Measurements from ENCODE around the gene LYZL6.

Gene LYZL6, protein sequence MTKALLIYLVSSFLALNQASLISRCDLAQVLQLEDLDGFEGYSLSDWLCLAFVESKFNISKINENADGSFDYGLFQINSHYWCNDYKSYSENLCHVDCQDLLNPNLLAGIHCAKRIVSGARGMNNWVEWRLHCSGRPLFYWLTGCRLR

DNA sequence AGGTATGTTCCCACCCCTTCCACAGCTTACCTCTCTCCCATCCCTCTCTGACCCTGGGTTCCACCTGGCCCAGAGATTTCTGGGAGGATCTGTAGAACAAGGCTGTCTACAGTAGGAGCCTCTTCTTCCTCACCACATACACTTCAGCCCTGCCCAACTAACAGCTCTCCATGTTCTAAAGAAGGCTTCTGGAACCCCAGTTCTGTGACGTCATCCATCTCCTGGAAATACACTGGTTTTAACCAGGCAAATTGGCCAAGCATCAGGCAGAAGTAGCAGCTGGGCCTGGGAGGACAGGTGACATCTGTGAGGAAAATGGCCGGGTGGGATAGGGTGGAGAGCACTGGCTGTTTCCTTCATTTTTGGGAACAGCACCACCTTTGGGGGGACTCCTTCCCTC is at the start of gene LYZL6:
Gene LYZL6 (minus strand): TSS at position 177 of the 400 bp plus-strand sequence. CDS start 4,357 bp downstream, outside the sequence.
- no peak for DNase-seq

DNA sequence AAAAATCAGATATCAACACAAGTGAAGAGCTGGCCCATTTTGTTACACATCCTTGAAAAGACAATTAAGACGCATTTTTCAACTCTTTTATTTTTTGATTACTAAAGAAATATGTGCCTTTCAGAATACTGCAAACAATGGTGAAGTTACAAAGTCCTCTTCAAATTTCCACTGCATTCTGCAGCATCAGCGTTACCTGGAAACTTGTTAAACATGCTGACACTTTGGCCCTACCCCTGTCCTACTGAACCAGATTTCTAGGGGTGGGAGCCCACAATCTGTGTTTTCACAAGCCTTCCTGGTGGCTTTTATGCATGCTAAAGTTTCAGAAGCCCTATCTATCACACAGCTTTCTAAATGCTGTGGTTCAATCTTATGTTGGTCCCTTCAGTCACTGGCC is 47.6 kb upstream of the LYZL6 start:
- DNase-seq: no peak

DNA sequence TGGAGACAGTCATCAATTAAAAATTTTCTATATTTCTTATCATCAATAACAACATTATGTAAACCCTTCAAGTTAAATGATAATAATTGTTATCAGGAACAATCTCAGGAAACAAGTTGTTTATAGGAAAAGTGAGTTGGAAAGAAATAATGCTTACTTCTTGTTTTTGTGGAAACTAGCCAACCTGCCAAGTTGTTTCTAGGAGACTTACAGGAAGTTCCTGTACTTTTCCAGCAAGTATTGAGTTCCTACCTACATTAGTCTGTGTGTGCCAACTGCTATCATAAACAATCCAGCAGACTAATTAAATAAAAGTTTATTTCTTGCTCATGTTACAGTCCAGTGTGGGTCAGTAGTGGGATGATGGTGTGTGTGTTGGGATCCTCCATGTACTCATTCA is 44.7 kb upstream of the LYZL6 start:
- DNase-seq: no peak

DNA sequence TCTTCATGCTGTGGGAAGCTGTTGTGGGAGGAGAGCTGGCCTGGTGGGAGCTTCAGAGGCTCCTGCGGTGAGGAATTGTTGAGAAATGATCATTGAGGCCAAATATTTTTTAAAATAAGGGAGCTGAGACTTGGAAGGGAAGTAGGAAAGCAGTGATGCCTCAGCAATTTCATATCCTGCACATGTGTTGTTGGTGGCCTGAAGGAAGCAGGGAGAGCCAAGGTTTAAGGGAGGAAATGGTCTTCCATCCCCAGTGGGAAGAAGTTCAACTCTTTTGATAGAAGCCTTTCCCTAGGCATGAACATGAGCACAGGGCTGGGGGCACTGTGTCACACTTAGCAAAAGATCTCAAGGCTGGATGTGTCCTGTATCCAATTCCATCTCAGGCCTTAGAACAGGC is 43.1 kb upstream of the LYZL6 start, which contains the start of gene CCL14:
Gene CCL14 (minus strand): TSS at position 87 of the 400 bp plus-strand sequence. CDS start 80 bp downstream, at position 7.
- no peak for DNase-seq

DNA sequence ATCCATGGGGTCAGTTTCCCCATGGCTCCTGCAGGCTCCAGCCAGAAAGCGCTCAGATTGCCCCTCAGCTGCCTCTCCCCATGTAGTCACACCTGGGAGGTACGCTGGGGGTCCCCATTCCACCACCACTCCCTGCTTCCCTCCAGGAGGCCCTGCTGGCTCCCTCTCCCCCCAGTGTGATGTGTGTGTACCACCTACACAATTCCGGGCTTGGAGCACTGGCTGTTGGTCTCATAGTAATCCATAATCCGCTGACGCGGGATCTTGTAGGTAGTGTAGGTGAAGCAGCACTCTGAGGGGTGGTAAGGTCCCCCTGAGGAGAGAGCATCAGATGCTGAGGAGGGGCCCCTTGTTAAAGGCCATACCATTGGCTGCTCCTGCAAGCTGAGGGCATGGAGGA is 40.6 kb upstream of the LYZL6 start:
- no peak for DNase-seq

DNA sequence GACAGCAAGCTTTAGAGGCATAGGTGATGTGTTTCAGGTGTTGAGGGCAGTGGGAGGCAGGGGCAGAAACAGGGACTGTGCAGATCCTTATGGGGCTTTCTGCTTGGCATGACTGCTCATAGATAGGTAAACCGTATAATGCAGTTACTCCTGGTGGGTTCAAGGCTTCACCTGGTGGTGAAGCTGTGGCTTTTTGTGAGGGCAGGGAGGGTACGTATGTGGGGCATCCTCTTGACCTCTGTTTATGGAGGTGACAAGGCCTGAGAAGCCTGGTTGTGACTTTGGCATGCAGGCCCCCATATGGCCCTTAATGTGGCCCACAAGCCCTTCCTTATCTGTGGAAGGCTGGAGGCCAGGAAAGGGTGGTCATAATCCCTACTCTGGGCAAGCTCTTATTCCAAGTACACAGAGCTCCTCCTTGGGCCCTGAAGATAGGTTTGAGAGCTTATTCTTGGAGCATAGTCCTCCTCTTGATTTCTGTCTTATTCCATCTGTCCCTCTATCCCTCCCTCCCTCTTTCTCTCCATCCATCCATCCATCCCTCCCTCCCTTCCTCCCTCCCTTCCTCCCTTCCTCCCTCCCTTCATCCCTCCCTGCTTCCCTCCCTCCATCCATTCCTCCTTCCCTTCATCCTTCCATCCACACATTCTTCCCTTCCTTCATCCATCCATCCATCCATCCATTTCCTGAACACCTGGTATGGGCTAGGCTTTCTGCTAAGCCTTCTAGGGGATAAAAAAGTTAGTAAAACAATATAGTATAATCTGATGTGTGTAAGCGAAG is 39.1 kb upstream of the LYZL6 start:
- no peak for DNase-seq

DNA sequence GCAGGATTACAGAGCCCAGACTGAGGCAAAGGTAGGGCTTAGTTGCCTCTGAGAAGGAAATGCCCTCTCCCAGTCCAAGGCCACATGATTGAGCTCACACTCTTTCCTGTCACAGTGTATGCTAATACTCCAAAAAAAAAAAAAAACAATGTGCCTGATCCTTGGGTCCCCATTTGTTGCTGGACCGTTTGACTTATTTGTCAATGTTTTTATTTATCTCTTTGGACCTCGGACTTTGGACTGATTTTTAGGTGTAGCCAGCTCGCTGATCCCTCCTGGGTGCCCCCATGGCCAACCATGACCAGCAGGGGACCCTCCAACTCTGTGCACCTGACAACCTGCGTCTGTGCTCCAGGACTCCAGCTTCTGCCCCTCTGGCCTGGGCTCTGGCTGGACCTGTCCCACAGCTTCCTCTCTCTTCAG is 38.4 kb upstream of the LYZL6 start:
- no peak for DNase-seq

DNA sequence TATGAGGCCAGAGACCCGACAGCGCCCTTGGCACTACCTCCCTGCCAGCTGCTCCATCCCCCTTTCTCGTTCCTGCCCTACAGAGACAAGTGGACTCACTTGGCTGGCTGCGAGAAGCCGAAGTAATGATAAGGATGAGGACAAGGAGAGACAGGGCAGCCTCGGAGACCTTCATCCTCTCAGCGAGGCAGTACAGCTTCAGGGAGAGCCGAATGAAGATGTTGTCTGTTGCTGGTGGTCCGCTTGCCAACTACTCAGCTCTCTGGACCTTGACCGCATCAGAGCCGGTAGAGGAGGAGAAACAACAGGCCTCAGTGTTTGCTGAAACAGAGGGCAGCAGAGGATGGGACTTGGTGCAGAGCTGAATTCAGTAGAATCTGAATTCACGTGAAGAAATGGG is 37.7 kb upstream of the LYZL6 start, which contains the start of gene CCL16:
Gene CCL16 (minus strand): TSS at position 252 of the 400 bp plus-strand sequence. CDS start 77 bp downstream, at position 175.
- DNase-seq: no peak

DNA sequence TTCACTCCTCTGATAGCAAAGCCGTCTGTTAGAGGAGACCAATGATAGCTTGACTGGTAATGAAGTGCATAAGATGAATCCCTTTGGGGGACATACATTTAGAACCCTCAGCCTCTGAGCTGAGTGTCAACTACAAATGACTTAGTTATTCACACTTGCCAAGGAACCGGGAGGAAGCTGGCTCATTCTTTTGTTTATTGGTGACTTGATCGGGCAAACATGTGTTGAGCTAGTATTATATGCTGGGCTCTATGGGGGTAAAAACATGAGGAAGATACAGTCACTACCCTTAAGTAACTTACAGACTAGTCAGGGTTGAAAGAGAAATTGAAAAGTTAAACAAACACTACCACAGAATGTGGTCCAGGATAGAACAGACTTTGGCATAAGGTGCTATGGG is 34.8 kb upstream of the LYZL6 start:
- DNase-seq: no peak

DNA sequence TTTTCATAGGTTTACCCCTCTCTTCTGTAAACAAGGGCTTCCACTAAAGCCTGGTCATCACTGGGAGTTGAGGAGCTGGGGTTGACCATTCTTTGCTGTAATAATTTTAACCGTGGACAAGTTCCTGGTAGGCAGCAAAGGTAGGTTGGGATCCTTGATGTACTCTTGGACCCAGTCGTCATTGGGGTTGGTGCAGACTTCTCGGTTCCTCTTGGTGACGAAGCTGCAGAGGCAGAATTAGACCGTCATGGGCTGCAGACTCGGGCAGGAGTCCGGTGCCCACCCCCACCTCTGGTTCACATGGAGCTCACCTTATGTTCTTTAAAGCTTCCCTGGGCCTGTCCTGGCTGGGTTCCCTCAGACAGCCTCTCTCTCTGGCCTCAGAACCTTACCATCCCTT is 34.0 kb upstream of the LYZL6 start:
- no peak for DNase-seq

DNA sequence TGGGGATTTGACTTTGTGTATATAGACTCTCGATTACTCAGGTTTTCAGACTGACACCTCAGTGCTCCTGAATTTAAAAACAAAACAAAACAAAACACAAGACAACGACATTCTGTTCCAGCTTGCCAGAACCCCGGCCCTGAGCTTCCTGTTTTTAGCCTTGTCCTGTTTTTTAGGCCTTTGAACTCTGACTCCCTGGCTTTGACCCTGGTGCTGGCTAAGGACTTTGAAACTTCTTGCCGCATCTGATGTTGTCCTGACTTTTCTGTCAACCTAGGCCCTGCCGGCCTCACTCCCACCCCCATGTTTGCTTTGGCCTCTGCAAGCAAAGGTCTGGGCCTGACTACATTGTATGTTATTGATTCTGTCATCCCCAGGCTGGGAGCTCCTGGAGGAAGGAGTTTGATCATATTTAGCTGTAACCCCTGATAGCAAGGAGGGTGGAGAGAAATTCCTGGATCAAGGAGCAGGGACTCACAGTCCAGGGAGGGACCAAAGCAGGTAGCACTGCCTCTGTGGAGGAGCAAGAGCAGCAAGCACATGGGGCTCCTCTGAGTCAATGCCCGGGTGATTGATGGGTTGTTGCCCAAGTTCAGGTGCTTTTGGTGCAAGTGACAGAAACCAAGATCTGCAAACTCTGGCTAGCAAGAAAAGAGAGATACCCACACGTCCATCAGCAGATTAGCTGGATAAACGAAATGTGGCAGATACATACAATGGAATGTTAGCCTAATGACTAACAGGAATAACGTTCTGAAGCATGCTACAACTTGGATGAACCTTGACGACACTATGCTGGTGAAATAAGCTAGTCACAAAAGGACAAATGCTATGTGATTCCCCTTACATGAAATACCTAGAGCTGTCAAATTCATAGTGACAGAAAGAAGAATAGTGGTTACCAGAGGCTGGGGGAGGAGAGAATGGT is 30.1 kb upstream of the LYZL6 start:
- DNase-seq: no peak

DNA sequence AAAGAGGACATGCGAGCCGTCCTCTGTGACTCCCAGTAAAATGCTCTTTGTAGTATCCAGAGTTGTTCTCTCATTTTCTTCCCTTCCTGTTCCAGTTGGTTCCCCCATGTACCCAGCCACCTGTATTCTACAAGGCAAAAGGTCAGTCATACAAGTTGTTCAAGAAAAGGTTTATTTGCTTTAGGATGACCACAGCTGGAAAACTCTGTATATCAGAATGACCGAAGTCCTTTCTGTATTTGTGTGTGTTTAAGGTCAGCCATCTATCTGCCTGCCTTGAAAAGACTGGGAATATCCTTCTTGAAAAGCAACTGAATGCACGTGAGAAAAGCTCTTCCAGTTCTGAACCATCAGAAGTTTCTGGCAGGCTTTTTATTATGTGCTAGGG is 29.4 kb upstream of the LYZL6 start:
- DNase-seq: no peak

DNA sequence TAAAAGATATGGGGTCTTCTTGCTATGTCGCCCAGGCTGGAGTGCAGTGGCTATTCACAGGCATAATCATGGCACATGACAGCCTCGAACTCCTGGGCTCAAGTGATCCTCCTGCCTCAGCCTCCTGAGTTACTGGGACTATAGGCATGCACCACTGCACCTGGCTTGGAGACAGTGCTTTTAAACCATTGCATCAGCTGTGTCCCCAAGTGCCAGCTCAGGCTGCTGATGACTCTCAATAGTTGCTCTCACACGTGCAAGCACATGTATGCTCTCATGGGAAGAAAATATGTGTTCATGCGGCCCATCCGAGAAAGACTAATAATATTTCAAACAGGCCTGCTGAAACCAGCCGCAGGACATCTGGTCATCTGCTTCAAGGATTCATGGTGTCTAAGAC is 29.0 kb upstream of the LYZL6 start:
- no peak for DNase-seq

DNA sequence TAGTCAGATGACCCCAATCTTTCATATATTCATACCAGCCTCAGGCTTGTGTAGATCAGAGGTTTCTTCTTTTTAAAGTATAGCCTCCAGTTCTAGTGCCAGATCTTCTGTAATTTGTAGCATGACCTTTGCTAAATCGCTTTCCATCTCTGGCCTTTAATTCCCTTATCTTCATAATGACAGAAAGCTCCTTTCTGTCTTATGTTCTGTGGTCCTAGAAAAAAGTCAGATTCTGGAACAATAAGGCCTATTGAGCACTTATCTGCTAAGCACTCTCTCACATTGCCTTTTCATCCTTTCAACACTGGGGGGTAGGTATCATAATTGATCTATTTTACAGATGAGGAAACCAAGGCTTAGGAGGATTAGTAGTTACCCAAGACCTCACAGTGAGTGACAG is 28.6 kb upstream of the LYZL6 start:
- no peak for DNase-seq

DNA sequence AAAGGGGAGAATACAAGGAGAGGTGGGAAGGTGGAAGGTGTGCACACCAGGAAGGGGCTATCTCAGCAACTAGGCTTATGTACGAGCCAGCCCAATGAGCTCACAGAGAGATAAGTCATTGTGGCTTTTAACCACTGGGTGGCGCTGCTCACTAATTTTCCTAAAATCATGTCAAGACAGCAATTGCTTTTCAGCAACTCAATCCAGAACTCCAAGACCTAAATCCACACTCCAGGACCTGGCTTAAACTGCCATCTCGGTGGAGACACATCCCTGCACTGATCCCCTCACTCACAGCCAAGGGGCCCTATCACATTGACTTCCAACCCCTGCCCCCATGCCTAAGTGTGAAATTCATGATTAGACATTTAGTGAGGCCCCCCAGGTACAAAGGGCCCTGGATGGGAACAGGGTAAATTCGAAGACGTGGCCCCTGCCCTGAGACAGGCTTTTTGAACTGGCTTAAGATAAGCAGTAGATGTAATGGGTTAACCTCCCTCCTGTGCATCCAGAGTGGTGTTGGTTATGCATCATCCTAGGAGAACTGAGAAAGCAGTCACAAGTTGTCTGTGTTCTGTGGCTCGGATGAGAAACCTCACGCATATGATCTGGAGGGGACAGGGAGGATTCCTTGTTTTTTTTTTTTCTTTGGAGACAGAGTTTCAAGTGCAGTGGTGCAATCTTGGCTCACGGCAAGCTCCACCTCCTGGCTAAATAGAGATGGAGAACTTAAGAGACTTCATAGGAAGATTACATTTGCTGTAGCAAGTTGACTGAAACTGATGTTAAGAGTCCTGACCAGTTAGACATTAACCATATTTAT is 26.3 kb upstream of the LYZL6 start:
- DNase-seq: peak; percentile 92

DNA sequence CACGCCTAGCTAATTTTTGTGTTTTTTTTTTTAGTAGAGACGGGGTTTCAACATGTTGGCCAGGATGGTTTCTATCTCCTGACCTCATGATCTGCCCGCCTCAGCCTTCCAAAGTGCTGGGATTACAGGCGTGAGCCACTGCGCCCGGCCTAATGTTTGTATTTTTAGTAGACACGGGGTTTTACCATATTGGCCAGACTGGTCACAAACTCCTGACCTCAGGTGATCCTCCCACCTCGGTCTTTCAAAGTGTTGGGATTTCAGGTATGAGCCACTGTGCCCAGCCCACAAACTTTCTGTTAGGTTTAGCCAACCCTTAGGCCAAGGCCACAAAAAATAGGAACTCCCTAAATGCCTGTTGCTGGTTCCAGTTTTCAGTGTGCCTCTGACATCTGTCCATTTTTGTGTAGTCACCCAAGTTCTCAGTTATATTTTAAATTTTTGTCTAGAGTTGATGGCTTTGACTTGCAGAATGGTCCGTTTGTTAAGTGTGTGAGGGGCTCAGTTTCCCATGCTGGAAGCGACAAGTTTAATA is 25.1 kb upstream of the LYZL6 start:
- no peak for DNase-seq

DNA sequence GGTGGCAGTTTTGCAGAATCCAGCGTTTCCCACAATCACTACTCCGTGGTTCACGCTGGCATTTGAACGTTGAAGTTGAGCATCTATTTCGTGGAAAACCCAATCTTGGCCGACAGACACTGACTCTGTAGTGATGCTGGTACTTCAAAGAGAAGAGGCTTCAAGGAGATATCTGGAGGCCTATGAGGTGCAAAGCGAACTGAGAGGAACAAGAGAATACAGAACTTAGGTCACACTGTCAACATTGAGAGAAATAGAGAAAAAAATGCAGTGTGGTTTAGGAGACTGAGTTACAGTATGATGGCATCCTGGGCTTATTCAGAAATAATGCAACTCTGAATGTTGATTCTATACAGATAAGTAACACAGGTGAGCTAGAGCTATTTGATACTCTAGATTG is 21.8 kb upstream of the LYZL6 start:
- DNase-seq: no peak

DNA sequence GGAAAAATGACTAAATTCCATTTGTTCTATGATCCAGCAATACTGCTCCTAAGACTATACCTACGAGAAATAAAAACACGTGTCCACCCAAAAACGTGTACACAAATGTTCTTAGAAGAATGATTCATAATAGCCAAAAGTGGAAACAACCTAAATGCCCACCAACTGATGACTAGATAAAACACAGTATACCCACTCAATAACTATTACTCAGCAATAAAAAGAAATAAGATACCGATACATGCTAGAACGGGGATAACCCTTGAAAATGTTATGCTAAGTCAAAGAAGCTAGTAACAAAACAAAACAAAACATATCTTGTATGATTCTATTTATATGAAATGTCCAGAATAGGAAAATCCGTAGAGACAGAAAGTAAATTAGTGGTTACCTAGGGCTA is 20.1 kb upstream of the LYZL6 start:
- no peak for DNase-seq

DNA sequence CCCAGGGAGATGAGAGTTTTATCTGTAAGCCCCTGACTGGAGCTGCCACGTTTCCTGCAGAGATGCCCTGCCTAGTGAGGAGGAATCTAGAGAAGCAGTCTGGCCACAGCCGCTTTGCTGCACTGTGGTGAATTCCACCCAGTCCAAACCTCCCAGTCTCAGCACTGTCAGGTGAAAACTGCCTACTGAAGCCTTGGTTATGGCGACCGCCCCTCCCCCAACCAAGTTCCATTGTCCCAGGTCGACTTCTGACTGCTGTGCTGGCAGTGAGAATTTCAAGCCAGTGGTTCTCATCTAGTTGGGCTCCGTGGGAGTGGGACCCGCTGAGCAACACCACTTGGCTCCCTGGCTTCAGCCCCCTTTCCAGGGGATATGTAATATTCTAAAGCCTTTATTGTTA is 10.2 kb upstream of the LYZL6 start:
- no peak for DNase-seq

DNA sequence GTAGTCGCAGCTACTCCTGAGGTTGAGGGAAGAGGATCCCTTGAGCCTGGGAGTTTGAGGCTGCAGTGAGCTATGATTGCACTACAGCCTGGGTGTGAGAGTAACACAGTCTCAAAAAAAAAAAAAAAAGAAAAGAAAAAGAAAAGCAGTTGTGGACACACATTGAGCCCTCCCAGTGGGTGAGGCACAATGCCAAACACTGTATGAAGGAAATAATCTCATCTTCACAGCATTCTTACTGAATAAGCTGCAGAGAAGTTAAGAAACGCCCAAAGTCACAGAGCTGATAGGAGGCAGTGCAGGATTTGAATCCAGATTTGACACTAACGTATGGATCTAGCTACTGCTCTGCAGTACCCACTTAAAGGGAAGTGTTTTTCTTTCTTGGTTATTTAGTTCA is 5.9 kb upstream of the LYZL6 start:
- no peak for DNase-seq

DNA sequence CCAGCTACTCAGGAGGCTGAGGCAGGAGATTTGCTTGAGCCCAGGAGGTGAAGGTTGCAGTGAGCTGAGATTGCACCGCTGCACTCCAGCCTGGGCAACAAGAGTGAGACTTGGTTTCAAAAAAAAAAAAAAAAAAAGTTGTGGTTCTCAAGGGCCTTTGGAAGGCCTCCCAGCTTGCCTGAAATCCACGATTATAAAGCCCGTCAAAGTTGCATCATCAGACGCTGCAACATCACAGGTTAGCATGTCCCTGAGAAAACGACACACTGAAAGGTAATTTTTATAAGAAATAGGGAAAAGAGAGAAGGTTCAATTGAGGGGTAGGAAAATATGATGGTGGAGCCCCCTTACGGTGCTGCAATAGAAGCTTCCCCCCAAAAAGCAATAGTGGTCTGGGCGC is 4.6 kb upstream of the LYZL6 start:
- DNase-seq: no peak

DNA sequence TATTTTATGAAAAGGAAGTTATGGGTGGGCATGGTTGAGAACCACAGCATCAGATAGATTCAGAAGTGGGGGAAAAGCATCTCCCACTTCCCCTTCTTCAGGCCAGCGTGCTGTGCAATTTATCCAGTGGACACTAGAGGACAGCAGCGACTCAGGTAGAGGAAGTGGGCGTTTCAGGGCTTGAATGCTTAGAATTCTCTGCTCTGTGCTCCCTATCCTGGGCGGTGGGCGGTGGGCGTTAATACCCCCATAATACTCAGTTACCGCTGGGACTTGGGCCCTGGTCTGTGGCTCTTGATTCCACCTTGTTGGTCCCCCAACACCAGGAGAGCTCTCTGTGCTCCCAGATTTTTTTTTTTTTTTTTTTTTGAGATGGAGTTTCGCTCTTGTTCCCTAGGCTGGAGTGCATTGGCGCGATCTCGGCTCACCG is 3.7 kb upstream of the LYZL6 start:
- peak; percentile 86 for DNase-seq

Measured in islet precursor cell (in vitro differentiated cells).